Measurements from ENCODE around the gene MBNL1.

GRCh38 chr3:152392272-152392880, 123.6 kb downstream of the MBNL1 start:
- TF ChIP-seq EZH2phosphoT487 (IDR thresholded peaks at IDR 0.05; ENCODE audit: borderline replicate concordance, low read depth, low read length), result no peak
- TF ChIP-seq, protein P1, sequence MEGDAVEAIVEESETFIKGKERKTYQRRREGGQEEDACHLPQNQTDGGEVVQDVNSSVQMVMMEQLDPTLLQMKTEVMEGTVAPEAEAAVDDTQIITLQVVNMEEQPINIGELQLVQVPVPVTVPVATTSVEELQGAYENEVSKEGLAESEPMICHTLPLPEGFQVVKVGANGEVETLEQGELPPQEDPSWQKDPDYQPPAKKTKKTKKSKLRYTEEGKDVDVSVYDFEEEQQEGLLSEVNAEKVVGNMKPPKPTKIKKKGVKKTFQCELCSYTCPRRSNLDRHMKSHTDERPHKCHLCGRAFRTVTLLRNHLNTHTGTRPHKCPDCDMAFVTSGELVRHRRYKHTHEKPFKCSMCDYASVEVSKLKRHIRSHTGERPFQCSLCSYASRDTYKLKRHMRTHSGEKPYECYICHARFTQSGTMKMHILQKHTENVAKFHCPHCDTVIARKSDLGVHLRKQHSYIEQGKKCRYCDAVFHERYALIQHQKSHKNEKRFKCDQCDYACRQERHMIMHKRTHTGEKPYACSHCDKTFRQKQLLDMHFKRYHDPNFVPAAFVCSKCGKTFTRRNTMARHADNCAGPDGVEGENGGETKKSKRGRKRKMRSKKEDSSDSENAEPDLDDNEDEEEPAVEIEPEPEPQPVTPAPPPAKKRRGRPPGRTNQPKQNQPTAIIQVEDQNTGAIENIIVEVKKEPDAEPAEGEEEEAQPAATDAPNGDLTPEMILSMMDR (conservative IDR thresholded peaks at IDR 0.05; ENCODE audit: low read length), result no peak
